ENCODE measurements around the gene SND1.

SND1 gene

DNA sequence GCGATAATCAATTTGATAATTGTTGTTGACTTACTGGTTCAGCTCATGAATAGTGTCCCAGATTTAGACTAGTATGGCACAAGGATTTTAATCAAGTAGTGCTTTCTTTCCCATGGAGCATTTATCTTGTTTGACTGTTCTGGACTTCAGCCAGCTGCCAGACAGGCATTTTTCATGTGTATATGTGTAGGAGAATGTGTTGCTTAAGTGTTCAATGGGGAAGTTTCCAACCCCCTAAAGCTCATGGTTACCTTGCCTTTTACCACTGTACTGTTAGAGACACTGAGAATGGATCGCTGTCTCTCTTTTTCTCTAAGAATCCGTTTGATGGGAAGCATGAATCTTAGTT, 275.3 kb downstream of the SND1 start:
- DNase-seq (ENCODE audit: low read depth in 2 of 2, low spot score in 1 of 2), result no peak

DNA sequence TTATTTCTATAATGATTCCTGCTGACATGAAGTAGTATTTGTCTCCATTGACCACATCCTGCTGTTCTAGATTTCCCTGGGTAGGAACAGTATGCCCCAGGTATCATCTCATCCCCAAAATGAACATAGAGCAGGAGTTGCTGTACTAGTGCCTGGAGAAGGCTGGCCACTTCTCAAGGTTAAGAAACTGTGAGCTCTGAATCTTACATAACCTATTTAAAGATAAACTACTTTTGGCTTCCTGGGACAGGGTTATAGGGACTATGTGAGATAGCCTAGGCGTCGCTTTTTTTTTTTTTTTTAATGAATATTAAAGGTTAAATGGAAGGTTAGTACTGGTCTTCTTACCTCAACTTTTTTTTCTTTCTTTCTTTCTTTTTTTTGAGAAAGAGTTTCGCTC, 276.2 kb downstream of the SND1 start:
- no peak for DNase-seq (ENCODE audit: low read depth in 2 of 2, low spot score in 1 of 2)

DNA sequence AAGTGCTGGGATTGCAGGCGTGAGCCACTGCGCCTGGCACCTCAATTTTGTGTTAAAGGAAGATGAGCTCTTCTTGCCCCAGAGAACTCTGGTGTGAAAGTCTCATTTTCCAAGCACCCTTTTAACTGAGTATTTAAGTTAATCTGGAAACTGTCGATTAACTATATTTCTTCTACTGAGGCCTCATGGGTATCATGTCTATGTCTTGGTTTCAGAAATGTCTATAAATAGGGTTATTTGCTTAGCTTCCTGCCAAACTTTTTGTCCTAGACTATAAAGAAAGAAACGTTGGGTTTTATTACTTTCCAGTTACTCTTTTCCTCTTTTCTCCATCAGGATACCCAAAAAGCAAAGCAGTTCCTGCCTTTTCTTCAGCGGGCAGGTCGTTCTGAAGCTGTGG, 276.9 kb downstream of the SND1 start:
- no peak for DNase-seq (ENCODE audit: low read depth in 2 of 2, low spot score in 1 of 2)

DNA sequence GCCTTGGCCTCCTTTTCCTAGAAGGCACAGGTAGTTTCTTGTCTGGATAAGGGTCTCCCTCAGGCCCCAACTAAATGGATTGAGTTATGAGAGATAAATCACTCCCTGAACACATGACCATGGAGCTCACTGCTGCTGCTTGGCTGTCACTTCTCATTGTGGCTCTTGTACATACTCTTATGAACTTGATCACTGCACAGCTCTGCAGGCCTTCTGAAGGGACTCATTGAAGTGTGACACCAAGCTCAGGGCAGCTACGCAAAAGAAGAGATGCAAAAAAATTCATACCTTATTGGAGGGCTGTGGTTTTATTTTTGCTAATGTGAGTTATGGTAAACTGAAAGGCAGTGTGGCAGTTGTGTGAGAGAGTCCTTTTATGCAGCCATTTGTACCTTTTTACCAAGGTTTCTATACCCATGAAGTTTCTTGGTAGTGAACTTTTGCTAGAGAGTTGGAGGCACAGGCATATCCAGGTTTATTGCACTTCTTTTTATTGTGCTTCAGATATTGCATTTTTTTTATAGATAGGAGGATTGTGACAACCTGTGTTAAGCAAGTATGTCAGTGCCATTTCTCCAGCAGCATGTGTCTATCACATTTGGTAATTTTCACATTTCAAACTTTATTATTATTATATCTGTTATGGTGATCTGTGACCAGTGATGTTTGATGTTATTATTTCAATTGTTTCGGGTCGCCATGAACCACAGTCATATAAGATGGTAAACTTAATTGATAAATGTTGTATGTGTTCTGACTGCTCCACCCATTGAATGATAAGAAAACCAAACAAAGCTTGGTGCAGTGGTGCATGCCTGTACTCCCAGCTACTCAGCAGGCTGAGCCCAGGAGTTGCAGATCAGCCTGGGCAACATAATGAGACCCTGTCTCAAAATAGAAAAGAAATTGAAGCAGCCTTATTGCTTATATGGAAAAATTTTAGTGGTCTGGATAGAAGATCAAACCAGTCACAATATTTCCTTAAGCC, 278.6 kb downstream of the SND1 start:
- no peak for DNase-seq (ENCODE audit: low read depth in 2 of 2, low spot score in 1 of 2)

DNA sequence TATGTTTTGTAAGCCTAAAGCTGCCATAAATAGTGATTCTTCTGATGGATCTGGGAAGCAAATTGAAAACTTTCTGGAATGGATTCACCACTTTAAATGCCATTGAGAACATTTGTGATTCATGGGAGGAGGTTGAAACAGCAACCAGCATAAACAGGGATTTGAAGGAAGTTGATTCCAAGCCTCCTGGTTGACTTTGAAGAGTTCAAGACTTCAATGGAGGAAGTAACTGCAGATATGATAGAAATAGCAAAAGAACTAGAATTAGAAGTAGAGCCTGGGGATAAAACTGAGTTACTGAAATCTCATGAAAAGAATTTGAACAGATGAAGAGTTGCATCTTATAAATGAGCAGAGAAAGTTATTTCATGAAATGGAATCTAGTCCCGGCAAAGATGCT, 280.1 kb downstream of the SND1 start:
- no peak for DNase-seq (ENCODE audit: low read depth in 2 of 2, low spot score in 1 of 2)

DNA sequence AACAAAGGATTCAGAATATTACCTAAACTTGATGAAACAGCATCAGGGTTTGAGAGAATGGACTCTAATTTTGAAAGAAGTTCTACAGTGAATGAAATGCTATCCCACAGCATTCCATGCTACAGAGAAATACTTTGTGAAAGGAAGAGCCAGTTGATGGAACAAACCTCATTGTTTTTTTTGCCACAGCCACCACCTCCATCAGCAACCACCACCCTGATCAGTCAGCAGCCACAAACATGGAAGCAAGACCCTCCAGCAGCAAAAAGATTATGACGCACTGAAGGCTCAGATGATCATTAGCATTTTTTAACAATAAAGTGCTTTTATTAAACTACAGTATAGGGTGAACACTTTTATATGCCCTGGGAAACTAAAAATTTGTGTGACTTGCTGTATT, 280.5 kb downstream of the SND1 start:
- DNase-seq (ENCODE audit: low read depth in 2 of 2, low spot score in 1 of 2), result no peak

DNA sequence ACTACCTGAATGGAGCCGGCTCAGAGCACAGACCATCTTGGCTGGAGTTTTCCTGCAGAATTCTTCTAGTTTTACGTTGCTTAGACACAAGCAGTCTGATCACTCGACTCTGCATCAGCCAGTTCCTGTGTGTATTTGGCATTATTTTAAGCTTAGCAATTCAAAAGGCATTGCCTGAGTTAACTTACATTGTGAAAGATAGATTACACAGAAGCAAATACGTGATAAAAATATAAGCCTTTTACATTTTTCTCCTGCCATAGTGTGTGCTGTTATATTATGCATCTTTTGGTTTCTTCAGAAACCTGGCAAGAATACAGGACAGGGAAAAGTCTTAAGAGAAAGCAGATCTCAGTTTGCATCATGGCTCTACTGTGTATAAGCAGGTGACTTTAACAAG, 281.2 kb downstream of the SND1 start:
- no peak for DNase-seq (ENCODE audit: low read depth in 2 of 2, low spot score in 1 of 2)

DNA sequence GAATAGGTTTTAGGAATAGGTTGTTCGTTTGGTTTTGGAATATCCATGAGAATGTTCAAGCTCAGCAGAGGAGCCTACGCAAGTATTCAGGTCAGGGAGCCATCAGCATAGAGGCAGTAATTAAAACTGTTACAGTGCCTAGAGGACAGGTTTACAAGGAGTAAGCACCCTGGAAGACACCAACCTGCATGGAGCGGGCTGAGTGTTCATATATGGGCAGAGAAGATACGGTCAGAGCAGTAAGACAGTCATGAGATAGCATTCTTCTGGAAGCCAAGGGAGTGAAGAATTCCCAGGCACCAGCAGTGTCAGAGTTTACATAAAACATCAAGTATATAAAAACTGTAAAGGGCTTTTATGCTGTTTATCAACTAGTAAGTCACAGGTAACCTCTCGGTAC, 282.7 kb downstream of the SND1 start:
- no peak for DNase-seq (ENCODE audit: low read depth in 2 of 2, low spot score in 1 of 2)

DNA sequence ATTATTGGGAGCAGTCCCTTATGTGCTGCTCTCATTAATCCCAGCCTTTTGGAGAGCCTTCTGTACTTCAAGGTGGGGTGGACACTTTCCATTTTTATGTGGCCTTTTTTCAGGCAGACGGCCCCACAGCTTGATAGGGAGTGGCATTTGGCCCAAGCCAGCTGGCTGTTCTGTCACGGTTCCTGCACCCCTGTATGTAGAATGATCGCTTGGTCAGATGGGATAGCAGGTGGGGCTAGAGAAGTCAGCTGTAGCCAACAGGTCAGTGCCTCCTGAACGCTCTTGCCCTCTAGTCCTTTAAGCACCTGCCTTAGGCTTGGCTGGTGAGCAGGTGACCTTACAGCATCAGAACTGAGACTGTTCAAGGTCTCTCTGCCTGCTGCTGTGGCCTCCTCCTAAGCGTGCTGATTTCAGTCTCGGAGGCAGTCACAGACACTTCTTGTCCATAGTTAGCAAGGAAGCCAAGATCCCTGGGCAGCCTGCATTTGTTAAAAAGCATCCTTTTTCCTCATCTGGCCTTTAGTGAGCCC, 283.9 kb downstream of the SND1 start:
- DNase-seq (ENCODE audit: low read depth in 2 of 2, low spot score in 1 of 2), result no peak

DNA sequence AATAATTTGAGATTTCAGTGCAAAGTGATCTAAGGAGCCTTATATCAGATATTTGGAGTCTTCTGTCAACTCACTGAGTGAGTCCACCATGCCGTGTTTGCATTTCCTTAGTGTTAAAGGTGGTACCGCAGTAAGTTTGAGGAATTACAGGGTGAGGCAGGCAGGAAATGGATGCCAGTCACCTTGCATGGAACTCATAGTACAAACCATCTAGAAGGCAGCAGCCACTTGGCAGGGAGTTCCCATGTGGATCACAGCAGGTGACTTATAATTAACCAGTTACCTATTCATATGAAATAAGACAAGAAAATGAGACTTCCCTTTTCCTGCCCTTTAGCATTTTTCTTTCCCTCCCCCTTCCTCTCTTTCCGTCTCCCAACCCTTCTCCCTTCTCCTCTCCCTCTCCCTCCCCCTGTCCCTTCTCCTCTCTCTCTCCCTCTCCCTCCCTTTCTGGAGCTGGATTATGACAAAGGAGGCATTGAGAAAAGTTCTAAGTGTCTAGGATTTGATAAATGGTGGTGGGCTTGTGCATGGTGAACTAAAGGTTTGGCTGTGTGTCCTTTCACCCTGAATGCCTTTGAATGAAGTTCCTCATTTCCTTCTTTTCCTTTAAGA, 285.2 kb downstream of the SND1 start:
- DNase-seq (ENCODE audit: low read depth in 2 of 2, low spot score in 1 of 2), result no peak

DNA sequence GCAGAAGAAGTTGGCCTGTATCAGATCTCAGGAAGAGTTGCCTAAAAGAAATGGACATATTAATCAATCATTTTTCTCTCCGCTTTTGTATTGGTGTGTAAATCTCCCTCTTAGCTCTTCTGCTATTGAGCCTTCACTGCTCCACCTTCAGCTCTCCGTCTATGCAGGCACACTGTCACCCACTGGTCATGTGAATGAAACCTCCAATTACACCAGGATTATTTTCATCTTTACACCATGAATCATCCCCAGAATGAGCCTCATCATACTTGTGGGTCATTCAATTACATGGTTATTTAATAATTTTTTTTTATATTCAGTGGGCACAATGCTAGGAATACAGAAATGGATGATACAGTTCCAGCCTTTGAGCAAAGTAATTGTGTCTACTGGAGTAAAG, 286.6 kb downstream of the SND1 start:
- no peak for DNase-seq (ENCODE audit: low read depth in 2 of 2, low spot score in 1 of 2)

DNA sequence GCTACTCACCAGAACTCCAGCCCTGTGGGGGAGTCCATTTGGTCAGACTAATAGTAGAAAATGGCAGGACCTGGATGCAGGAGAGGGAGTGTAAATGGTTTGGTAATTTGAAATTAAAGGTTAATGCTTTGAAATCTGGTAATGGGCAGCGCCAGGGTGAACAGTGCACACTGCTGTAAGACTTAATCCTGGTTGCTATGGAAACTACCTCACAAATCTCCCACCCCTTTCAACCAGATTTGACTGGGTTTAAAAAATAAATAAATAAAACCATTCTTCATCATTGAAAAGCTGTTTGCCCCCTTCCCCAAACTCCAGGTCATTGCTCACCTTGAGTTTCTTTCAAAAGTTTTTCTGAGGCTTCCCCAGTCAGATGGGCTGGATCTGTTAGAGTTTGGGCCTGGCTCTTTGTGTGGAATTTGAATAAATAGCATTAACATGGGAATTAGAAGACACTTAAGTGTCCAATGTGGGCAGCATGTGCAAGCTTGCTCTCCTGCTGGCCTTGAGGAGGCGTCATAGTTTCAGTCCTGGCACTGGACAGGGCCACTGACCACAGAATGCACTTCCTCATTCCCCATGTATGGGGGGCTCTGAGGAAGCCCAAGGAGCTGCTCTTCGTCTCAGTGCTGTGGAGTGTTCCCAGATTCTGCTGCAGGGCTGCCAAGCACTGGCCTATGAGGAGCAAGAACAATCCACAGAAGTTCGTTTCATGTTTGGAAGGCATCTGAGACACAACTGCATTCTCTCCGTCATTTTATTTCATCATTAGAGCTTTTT, 288.6 kb downstream of the SND1 start:
- DNase-seq (ENCODE audit: low read depth in 2 of 2, low spot score in 1 of 2), result no peak

DNA sequence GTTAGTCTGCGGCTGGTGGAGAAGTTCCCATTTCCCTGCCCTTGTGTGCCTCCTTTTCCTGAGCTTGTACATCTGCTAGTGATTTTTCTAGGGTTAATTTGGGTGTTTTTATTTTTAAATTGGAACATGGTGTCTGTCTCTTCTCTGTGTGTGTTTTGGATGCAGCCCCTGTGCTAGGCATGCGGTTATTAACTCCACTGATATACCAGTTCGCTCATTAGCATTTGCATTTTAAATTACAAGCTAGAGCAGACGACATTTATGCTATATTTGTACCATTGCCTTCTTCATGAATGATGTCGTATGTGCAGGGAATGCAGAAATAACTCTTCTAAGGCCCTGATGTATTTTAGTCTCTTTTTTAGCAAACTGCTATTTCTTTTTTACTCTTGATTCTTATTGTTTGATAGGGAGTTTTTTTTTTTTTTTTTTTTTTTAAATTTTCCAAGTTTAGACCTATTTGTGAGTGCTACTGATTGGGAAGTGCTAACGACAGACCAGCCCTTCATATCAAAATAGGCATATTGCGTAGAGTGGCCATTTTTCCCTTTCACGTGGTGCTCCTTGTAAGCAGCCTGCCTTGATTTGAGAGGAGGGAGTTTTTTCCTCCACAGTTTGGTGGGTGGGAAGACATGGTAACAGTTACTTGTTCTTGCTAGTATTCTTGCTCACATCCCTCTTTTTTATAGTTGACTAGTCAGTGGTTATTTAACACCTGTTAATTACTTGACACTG, 289.6 kb downstream of the SND1 start:
- DNase-seq (ENCODE audit: low read depth in 2 of 2, low spot score in 1 of 2), result no peak

DNA sequence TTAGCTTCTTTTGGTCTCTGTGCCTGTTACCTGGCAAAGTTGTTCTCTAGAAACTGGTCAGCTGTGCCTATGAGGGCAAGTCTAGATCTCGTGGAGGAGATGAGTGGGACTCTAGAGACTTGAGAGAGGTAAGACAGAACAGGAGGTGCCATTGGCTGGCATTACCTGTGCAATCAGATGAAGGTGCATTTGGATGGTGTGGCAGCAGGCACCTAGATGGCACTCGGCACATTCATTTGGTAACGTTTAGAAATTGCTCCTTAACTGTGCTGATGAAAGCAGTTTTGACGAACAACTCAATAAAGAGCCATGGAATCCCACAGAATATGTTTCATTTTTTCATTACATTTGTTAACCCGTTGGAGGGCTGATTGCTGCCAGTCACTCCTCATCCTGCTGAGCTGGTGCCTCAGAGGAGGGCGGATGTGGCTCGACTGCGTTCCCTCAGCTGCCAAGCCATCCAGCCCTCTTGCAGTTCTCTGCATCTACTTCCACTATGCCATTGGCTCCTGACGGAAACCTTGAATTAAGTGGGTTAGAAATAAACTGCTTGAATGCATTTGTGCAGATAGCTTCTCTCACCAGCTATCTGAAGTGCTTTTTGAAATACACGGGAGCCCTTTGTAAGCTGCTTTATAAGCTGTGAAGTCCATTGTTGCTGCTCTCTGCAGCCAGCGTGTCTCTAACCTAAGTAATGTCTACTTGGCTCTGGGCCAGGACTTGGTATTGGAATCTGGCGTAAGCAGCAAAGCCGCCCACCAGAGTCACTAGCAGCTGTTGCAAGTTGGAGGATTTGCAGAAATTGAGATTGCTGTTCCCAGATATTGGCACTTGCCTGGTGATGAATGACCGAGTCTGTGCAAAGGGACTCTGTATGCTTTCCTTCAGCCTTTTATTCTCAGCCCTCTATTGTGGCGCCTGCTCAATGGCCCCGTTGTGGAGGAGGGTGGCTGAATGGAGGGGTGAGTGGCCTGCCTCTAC, 291.8 kb downstream of the SND1 start:
- no peak for DNase-seq (ENCODE audit: low read depth in 2 of 2, low spot score in 1 of 2)

DNA sequence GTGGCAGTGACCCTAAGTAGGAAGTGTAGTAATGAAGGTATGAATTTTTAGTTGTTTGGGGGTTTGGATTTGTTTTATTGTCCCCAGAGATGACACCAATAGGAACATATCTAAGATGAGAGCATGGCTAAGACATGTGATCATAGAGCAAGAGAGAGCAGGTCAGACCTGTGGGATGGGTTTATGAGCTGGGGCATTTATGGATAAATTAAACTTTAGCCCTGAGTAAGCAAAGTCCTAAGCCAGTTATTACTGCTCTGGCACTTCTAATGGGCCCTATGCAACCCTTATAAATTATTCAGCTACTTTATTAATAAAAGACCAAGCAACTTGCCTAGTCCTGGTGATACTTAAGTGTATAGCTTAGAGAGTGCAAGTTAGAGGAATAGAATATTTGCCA, 294.1 kb downstream of the SND1 start:
- no peak for DNase-seq (ENCODE audit: low read depth in 2 of 2, low spot score in 1 of 2)

DNA sequence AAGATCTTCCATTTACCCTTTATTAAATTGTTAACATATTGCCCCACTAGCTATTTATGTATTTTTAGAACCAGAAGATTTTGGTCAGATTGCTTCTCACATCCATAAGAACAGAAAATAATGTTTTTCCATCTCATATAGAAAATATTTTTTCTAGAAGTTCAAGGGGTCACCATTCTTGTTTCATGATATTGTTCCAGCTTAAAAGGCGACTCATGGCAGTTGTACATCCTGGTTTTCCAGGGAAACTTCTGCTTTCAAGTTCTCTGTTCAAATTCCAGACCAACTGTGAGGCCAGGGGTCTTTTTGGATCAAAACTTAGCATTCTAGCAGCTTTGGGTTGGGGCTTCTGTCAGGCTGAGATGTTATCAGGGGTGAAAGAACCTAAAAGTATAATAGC, 294.9 kb downstream of the SND1 start:
- no peak for DNase-seq (ENCODE audit: low read depth in 2 of 2, low spot score in 1 of 2)

DNA sequence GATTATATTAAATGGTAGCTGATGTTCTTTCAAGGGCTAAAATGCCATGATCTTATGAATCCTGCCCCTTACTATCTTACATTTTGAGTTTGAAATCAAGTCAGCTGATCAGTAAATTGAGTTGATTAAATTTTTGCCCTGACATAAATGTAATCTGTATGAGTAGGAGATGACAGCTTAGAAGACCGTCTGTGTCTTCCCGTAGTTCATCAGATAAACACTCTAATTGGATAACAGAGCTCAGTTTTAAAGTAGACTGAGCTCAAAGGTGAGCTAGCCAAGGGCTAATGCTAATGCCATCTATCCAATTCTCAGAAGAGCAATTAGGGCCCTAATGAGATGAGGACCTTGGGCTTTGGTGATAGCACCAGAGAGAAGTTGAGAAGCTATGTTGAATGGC, 296.3 kb downstream of the SND1 start:
- DNase-seq (ENCODE audit: low read depth in 2 of 2, low spot score in 1 of 2), result no peak

DNA sequence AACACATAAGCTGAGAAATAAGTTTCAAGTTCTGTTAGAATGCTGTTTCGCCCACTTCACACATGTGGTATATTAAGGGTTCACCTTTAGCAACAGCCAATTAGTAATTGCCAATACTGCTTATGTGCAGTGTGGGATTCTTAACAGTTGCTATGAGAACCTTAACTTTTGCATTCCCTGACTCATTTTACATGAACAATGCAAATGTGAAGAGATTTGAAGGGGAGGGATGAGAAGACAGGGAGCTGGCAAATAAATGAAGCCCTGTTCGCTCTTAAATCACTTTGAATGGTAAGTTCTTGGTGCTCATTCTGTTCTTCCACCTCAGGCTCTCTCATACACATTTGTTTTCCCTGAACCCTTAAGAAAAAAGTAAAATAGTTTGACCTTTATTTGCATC, 296.9 kb downstream of the SND1 start:
- DNase-seq (ENCODE audit: low read depth in 2 of 2, low spot score in 1 of 2), result no peak

DNA sequence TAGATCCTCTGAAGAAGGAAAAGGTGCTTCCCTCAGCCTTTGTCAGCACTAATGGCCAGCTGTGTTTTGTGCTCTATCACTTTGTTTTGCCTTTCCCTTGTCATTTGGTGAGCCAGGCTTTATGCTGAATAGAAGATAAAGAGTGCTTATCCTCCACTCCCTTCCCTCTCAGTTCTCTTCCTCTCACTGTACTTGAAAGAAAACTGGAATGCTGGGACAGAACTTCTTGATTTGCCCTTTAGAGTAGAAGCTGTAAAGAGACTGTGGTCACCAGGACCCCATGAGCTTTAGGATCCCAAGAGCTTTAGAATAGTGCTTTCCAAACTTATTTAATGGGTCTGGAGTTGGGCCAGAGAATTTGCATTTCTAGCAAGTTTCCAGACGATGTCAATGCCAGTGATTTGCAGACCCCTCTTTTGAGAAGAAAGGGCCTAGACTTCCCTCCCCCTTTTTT, 297.8 kb downstream of the SND1 start:
- no peak for DNase-seq (ENCODE audit: low read depth in 2 of 2, low spot score in 1 of 2)

Data from stimulated activated CD8-positive, alpha-beta memory T cell treated with anti-CD3 and anti-CD28 coated beads, Interleukin-4, amount 100 ng/mL, for 4 hours (primary cell).